ENCODE data around the gene WWOX. TPM values are rescaled to one million over a fixed set of nuclear protein-coding genes. Genes with fewer than 3 reads are reported as not detected.

Gene WWOX
- total and polyA plus RNA-seq, 2 donors (not counting 3 experiments of a cell fraction or from before 2014, with no cell fraction given): 6.2 to 12.5 TPM

DNA sequence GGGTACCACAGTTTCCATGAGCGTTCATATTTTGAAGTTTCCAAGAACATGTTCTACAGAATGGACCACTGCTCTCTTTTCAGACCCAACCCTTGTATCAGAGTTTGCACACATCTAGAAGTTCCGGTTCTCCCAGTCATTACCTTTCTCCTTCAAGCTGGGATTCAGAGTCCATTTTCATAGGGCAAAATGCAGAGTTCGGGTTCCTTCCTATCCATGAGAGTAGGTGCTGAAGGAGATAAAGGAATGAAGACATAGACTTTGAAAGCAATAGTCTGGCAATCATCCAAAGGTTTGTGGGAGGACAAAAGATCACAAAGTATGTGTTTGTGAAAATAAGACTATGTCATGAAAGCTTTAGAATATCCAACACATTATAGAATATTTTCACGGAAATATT is 801.5 kb downstream of the WWOX start:
- no peaks in the 10 kb centered on the region for H3K4me1 ChIP-seq (ENCODE audit: control insufficient read depth, extremely low read depth, insufficient read depth, low read length)
- no peaks in the 10 kb centered on the region for H3K36me3 ChIP-seq (ENCODE audit: control insufficient read depth in 2 of 2, extremely low read depth in 1 of 2, insufficient read depth in 2 of 2, low read length in 2 of 2)
- FAIRE-seq: no peak
- ChIA-PET CTCF (no interaction called here), POLR2A (no interaction called here)
- no TSS peak for BruUV-seq (replicated peaks)
- H3K4me2 ChIP-seq (ENCODE audit: insufficient read depth, low read length): no peak overlapping the region
- H3K9me1 ChIP-seq (replicated peaks; ENCODE audit: control insufficient read depth, extremely low read depth, insufficient read depth, low read length): no peaks in the 10 kb centered on the region
- H3K79me2 ChIP-seq (ENCODE audit: control insufficient read depth, insufficient read depth, low read length): no peaks in the 10 kb centered on the region
- DNase-seq (ENCODE audit: low read depth, low spot score): no peak
- H3K27me3 ChIP-seq (ENCODE audit: control insufficient read depth in 2 of 2, insufficient read depth in 2 of 2, low read length in 2 of 2): no peaks in the 10 kb centered on the region
- dilution Hi-C loops (cut with MboI; ENCODE audit: extremely low pct_ligation_motif_present, low sequenced_read_pairs) (no loop called here), intact Hi-C loops (cut with micrococcal nuclease) (no loop called here)
- H3K9ac ChIP-seq (replicated peaks; ENCODE audit: extremely low read depth, insufficient read depth, low read length): no peak overlapping the region
- H4K20me1 ChIP-seq (replicated peaks; ENCODE audit: control insufficient read depth, extremely low read depth, insufficient read depth, low read length): no peaks in the 10 kb centered on the region
- peaks cover 5% of the 10 kb centered on the region for H3K9me3 ChIP-seq (replicated peaks; ENCODE audit: control insufficient read depth, insufficient read depth, low read length)
- H2AFZ ChIP-seq (ENCODE audit: low read depth, low read length): no peak overlapping the region
- no peak overlapping the region for H3K4me3 ChIP-seq (replicated peaks in 1 of 3; ENCODE audit: insufficient read depth in 1 of 3, low read depth in 1 of 3, low read length in 3 of 3)
- TF ChIP-seq POLR2AphosphoS5 (IDR thresholded peaks at IDR 0.05; ENCODE audit: insufficient read depth, low read depth, low read length): no peak
- H3K27ac ChIP-seq (ENCODE audit: insufficient read depth, low read depth, low read length): no peak overlapping the region

DNA sequence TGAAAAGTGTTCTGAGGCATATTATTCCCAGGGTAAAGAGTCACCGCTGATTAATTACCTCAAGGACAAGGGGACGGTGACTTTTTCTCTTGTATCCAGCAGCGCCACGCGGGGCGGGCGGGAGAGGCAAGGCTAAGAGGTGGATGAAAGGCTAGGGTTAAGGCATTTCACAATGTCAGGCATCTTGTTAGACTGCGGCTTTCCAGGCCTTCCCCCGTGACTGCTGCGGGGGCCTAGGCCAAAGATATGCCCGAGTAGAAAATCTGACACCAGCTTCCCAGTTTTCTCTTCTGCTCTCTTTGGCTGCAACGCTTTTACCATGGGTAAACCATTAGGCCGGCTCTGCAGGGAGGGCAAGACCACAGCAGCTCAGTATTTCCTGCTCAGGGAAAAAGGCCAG is 802.9 kb downstream of the WWOX start:
- TF ChIP-seq GATA2 (IDR thresholded peaks at IDR 0.05; ENCODE audit: insufficient read depth, insufficient read length, low read depth, low read length) (no peak), JUN (IDR thresholded peaks at IDR 0.05; ENCODE audit: borderline replicate concordance, insufficient read depth, insufficient read length, low read depth) (no peak)
- TF ChIP-seq, protein P1, sequence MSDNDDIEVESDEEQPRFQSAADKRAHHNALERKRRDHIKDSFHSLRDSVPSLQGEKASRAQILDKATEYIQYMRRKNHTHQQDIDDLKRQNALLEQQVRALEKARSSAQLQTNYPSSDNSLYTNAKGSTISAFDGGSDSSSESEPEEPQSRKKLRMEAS (IDR thresholded peaks at IDR 0.05; ENCODE audit: insufficient read depth, insufficient read length): no peak
- H3K9me1 ChIP-seq (replicated peaks; ENCODE audit: control insufficient read depth, extremely low read depth, insufficient read depth, low read length): no peaks in the 10 kb centered on the region
- no peaks in the 10 kb centered on the region for H3K79me2 ChIP-seq (ENCODE audit: control insufficient read depth, insufficient read depth, low read length)
- H3K36me3 ChIP-seq (ENCODE audit: control insufficient read depth in 2 of 2, extremely low read depth in 1 of 2, insufficient read depth in 2 of 2, low read length in 2 of 2): no peaks in the 10 kb centered on the region
- no peak overlapping the region for H3K27ac ChIP-seq (ENCODE audit: insufficient read depth, low read depth, low read length)
- POLR2A ChIA-PET: no interaction called here
- FAIRE-seq (no peak), DNase-seq (ENCODE audit: low read depth, low spot score) (no peak)
- intact Hi-C loops (cut with micrococcal nuclease) (no loop called here), dilution Hi-C loops (cut with MboI; ENCODE audit: extremely low pct_ligation_motif_present, low sequenced_read_pairs) (no loop called here)
- H3K9me3 ChIP-seq (replicated peaks; ENCODE audit: control insufficient read depth, insufficient read depth, low read length): peaks cover 5% of the 10 kb centered on the region
- no peak overlapping the region for H3K4me3 ChIP-seq (replicated peaks in 1 of 3; ENCODE audit: insufficient read depth in 1 of 3, low read depth in 1 of 3, low read length in 3 of 3)
- no peak overlapping the region for H3K4me2 ChIP-seq (ENCODE audit: insufficient read depth, low read length)
- CTCF ChIA-PET: no interaction called here
- H3K4me1 ChIP-seq (ENCODE audit: control insufficient read depth, extremely low read depth, insufficient read depth, low read length): no peaks in the 10 kb centered on the region
- no TSS peak for BruUV-seq (replicated peaks)
- H4K20me1 ChIP-seq (replicated peaks; ENCODE audit: control insufficient read depth, extremely low read depth, insufficient read depth, low read length): no peaks in the 10 kb centered on the region
- no peak overlapping the region for H2AFZ ChIP-seq (ENCODE audit: low read depth, low read length)
- H3K9ac ChIP-seq (replicated peaks; ENCODE audit: extremely low read depth, insufficient read depth, low read length): no peak overlapping the region
- no peaks in the 10 kb centered on the region for H3K27me3 ChIP-seq (ENCODE audit: control insufficient read depth in 2 of 2, insufficient read depth in 2 of 2, low read length in 2 of 2)
